ENCODE data around the gene CD300A.

- TF ChIP-seq YY1 (IDR thresholded peaks at IDR 0.05; ENCODE audit: insufficient read depth, insufficient read length), result no peak
- no peak for TF ChIP-seq ZNF274 (IDR thresholded peaks at IDR 0.05; ENCODE audit: low read depth, low read length)
These were observed 952 bp downstream of the CD300A start for GRCh38 chr17:74467221-74467951.
